ENCODE measurements around the gene RSPO3.
"Not testable (repeated sequence)": the region's sequence is repeated elsewhere in the genome, so short reads cannot be mapped to it uniquely, and the experiment has no call there.

The RSPO3 gene, protein sequence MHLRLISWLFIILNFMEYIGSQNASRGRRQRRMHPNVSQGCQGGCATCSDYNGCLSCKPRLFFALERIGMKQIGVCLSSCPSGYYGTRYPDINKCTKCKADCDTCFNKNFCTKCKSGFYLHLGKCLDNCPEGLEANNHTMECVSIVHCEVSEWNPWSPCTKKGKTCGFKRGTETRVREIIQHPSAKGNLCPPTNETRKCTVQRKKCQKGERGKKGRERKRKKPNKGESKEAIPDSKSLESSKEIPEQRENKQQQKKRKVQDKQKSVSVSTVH

DNA sequence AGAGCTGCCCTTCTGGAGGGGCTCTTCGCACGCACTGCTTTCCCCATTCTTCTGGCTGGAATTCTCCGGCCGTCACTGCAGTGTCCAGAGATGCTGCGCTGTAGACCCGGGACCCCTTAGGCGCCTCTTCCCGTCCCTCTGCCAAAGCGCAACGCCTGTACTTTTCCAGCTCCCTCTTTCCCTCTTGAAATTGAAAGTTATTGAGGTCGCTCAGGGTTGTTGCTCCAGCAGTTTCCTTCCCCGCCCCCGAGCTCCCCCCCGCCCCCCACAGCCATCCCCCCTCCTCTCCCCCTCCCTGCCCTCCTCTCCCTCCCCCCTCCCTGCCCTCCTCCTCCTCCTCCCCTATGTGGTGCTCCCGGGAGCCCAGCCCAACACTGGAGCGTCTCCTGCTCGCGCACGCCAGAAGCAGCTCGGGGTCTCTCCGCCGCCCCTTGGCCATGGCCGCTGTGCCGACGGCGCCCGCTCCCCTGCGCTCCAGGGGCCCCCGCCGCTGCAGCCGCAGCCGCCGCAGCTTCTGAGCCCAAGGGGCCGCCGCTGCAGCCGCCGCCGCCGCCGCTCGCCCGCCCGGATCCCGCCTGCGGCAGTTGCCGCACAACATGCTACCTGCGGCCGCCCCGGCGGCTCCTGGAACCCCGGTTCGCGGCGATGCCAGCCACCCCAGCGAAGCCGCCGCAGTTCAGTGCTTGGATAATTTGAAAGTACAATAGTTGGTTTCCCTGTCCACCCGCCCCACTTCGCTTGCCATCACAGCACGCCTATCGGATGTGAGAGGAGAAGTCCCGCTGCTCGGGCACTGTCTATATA, at the start of gene RSPO3:
TSS of gene RSPO3 (plus strand) at position 374 of the 804 bp plus-strand sequence. CDS start 522 bp downstream, outside the sequence.
- DNase-seq (ENCODE audit: low read depth) = no peak

DNA sequence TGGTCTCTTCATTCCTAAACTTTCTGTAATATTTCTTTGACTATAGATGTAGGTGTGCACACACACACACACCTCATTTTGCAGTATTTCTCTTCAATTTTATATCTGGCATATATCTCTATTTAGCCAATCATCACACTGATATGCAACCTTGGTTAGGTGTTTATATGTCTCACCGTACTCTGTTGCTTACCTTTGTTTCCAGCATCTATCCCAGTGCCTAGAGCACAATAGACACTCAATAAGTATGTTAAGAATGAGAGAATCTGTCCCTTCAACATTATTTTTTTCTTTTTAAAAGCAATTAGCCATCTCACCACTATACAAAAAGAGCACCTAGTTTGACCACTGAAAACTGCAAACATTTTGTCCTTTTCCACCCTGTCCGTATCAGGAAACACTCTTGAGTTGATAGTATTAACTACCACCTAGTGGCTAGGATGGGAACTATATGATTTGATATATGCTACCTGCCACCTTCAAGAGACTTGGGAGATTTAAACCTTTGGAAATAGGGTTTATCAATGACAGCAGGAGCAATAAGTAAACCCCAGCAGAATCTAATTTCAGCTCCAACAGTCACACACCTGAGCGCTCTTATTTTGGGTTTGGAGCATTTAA, 48.7 kb upstream of the RSPO3 start:
- no peak for DNase-seq (ENCODE audit: low read depth)

DNA sequence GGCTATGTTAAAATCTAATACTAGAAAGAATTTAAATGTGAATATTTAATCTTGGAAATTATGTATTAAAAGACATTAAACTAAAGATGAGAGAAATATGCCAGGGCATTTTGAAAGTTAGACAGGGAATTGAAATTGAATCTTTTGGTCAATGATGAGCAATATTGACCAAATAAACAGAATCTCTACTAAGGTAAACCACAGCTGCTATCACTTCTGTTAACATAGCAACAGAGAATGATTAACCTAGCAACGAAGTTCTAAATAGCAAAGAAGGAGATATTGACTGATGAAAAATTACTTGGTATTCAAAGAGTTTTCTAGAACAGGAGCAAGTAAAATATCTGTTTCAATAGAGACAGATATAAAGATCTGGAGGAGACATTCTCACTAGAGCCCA, 45.2 kb upstream of the RSPO3 start:
- DNase-seq (ENCODE audit: low read depth) = no peak

DNA sequence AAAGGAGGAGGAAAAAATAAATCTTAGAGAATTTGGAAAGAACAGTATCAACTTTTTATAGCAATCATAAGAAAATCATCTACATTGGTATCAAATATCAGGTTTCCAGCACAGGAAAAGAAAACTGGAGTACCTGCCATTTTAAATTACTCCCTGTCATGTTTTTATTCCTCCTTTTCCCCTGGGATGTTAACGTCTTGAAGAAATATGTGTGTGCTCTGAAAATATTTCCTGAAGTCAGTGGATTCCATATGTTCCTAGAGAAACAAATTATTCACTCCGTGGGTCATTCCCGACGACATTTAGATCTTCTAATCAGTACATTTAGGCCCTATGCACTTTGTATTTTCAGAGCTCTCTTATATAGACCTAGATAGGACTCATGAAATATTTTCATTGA, 42.0 kb upstream of the RSPO3 start:
- no peak for DNase-seq (ENCODE audit: low read depth)

DNA sequence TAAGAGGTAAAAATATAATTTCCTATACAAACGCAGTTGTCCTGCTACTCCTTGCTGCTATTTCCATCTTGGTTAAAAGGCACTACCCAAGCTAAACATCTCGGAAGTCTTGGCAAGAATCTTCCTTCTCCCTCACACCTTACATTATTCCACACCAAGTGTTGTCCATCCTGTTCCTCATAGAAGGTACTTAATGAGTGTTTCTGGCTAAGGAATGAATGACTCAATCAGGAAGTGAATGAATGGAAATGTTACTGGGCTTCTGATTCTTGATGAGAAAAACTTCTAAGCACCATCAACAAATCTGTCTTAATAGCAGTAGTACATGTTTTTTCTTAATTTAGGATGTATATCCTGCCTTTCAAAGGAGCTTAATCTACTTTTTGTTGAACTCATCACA, 40.6 kb upstream of the RSPO3 start:
- no peak for DNase-seq (ENCODE audit: low read depth)

DNA sequence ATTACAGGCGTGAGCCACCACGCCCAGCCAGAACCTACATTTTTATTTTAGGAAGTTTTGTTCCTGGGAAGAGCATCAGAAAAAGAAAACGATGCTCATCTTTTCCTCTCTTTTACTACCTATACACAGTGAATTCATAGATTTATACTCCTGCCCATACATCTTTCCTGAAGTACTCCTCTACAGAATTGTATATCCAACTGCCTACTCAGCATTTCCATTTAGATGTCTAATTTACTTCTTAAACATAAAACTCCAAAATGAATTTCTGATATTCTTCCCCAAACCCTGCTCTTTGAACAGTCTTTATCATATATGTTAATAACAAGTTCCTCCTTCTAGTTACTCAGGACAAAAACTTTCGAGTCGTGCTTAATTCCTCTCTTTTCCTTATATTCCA, 39.8 kb upstream of the RSPO3 start:
- no peak for DNase-seq (ENCODE audit: low read depth)

DNA sequence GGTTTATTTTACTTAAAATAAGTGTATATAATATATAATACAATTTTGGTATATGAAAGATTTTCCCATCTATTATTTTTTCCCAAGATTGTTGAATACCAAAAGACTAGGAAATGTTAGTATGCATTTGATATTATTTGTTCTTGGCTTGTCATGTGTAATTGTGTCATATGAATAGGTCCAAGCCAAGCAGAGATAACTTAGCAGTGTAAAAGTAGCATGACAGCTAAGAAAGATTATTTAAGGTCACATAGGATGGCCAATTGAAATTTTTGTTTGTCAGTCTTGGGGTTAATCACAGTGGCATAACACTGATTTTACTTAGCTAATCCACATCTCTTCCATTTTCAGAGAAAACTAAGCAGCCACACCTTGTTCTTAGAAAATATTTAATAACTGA, 38.8 kb upstream of the RSPO3 start:
- DNase-seq (ENCODE audit: low read depth) = no peak

DNA sequence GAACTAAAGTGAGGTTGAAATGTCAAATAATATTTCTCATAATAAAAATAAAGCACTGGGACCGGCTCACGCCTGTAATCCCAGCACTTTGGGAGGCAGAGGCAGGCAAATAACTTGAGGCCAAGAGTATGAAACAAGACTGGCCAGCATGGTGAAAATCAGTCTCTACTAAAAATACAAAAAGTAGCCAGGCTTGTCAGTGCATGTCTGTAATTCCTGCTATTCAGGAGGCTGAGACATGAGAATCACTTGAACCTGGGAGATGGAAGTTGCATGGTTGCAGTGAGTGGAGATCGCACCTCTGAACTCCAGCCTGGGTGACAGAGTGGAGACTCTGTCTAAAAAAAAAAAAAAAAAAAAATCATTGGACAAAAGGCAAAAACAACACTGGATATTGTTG, 38.4 kb upstream of the RSPO3 start:
- DNase-seq (ENCODE audit: low read depth) = no peak

DNA sequence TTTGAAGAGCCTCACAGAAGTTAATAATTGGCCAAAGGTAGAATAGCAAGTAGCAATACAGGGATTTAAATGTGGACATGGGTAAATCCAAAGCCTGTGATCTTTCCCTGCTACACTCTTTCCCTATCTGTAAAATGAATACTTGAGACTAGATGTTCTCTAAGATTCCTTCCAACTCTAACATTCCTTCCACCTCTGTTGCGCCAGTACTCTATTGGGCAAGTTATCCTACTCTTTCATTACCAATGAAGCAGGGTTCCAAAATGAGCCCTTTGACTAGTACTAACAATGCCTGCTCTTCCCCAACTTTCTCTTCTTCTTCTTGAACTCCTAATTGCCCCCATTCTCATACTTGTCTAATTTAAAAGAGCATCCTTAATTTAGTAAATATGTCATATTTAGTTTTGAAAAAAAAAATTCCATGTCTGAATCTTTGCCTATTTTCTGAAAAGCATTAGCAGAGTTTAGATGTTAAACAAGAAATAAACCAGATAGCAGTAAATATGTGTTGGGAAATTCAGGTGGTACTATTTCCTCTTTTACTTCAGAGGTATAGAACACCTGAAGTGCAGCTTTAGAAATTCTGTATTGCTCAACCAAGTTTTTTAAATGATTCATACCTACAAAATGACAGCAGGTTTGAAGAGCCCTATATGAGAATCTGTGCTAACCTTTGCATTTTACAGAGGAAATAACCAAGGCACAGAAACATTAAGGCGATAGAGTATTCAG, 35.1 kb upstream of the RSPO3 start:
- no peak for DNase-seq (ENCODE audit: low read depth)

DNA sequence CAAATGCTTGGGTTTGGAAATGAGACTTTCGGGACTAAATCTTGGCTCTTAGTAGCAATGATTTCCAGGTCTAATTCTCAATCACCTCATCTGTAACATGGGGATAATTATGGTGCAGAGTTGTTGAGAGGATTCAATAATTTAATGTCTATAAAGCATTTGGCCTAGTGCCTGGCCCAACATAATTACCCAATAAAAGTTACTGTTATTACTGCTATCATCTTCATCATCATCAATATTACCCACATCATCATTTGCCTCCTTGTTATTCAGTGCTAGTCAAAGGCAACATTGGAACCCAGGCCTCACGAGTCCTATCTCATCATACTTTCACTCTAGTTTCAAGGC, 34.5 kb upstream of the RSPO3 start:
- DNase-seq (ENCODE audit: low read depth) = no peak

DNA sequence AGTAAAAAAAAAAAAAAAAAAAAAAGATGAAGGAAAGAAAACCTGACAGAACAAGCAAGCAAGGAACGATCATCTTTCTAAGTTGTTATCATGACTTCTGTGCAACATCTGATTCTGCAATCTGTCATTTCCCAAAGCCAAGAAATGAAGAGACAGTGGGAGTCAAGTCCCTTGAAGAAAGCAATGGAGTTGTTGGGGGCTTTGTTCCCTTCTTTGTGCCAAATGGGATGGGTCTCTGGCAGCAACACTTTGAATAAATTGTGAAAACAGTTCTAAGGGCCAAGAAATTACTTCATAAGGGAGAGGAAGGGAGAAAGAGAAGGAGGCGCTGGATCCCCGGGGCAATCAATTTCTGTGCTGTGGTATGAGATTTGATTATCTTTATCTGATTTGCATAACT, 33.3 kb upstream of the RSPO3 start:
- no peak for DNase-seq (ENCODE audit: low read depth)

DNA sequence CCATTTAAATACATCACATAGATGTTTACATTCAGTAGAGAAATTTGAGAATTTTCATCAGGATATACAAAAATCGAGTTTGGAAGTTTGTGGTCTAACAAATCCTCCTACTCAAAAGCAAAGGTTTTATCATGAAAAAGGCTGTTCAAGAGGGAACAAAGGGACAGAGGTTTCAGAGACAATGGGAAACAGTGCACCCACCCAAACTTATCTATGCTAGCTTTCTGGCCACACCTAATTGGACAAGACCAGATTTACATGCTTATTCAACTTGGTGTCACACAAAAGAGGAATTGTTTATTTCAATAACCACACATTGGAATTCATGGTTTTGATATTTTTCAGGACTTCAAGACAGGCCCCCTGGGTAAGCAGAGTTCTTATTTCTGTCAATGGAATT, 28.4 kb upstream of the RSPO3 start:
- no peak for DNase-seq (ENCODE audit: low read depth)

DNA sequence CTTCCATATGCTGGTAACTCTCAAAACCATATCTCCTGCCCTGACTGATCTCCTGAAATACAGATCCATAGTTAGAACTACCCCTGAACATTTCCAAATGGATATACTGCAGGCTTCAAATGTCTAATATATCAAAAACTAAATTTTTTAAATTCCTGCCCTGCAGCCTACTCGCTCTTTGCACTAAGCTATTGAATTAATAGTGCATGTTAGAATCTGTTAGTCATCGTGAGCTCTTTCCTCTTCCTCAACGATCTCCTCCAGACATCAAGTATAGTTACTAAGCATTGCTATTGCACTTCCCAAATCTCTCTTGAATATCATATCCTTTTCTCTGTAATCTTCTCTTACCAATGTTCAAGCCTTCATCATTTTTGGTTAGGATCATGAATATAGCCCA, 26.0 kb upstream of the RSPO3 start:
- no peak for DNase-seq (ENCODE audit: low read depth)

DNA sequence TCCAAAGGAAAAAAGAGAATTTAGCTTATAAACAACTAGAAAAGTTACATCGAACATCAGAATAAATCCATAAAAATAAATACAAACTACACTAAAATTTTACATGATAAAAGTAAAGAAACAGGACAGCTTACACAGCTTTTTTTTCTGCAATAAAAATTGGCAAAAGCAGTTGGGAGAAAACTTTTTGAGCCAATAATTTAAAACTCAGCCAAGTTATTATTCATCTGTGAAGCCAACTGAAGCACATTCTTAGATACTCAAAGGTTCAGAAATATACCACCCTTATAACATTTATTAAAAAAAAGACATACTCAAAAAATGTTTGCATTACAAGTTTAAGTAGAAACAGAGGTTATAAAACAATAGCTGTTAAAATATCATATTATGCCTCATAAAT, 23.7 kb upstream of the RSPO3 start:
- DNase-seq (ENCODE audit: low read depth) = no peak

DNA sequence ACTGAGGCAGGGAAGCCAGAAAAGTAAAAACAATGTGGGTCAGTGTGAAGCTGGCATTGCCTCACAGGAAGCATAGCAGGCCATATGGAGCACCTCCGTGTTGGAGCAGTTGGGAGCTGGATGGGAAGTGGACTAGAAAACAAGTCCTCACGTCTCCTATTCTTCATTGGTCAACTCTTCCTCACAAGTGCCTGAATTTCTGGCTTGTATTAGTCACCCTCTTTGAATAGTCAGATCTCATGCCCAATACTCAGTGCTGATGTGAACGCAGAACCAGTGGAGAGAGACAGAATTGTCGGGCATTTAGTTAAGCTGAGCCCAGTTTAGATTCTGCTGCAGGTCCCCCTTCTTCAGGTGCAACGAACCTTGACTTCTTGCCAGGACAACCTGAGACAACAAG, 22.3 kb upstream of the RSPO3 start:
- DNase-seq (ENCODE audit: low read depth) = no peak

DNA sequence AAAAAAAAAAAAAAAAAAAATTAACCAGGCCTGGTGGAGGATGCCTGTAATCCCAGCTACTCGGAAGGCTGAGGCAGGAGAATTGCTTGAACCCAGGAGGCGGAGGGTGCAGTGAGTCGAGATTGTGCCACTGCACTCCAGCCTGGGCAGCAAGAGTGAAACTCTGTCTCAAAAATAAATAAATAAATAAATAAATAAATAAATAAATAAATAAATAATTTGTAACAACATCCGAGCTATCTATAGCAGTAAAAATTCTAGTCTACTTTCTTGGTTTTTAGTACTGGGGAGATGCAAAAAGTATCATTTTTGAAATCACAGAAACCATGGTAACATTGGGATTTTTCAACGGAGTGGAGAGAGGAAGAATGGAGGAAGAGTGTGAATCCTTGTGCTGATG, 21.0 kb upstream of the RSPO3 start:
- DNase-seq (ENCODE audit: low read depth) = not testable (repeated sequence)

DNA sequence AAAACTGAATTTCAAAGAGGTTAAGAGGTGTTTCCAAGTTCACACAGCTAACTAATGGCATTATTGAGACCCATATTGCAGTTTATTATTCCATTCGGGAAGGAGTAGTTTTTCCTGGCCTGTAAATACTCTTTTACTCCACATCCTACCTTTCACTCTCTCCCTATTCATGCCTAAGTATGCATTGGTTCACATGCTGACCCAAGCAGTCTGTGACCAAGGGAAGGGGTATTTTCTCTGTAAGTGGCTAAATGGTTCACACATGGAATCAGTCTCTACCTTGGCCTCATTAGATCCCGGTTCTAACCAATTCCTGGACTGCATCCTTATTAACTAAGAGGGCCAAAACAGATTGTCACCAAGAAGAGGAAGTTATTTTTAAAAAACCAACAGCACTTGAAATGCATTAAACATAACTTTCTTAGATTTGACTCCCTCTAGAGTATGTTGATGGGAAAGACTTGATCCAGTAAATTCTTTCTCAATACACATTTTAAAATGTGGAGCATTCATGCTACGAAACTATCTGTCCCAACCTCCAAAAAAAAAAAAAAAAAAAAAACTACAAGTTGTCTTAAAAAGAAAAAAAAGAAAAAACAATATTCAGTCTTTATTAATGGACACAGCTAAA, 17.8 kb upstream of the RSPO3 start:
- DNase-seq (ENCODE audit: low read depth) = no peak

DNA sequence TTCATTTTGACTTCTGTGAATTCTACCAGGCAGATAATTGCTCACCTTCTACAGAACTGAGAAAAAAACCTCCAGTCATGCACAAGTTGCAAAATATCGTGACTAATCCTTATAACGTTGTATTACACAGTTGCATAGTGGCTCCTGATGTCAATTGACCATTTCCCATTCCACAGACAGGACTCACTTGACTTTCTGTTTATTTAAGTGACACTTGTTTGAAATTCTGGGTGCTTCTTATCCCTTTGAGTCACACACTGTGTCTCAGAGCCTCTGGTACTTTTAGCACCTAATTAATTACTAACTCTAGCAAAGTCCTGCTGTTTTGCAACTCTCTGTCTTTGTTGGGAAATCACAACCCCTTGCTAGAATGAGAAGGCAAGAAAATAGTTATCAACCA, 16.2 kb upstream of the RSPO3 start:
- no peak for DNase-seq (ENCODE audit: low read depth)

DNA sequence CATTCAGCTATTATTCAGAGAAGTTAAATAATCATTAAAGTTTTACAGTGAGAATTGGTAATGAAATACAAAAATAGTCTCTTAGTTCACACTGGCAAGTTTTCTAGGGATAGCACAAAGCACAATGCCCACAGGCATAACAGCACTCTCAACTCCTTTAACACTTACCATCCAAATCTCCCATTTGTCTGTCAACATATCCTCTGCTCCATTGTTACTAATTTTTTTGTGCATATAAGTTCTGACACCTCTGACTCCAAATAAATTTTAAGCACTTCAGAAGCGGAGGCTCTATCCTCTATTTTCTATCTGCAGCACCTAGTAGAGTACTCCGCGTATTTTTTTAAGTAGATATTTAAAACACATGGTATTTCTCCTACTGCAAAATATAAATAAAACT, 15.6 kb upstream of the RSPO3 start:
- no peak for DNase-seq (ENCODE audit: low read depth)

DNA sequence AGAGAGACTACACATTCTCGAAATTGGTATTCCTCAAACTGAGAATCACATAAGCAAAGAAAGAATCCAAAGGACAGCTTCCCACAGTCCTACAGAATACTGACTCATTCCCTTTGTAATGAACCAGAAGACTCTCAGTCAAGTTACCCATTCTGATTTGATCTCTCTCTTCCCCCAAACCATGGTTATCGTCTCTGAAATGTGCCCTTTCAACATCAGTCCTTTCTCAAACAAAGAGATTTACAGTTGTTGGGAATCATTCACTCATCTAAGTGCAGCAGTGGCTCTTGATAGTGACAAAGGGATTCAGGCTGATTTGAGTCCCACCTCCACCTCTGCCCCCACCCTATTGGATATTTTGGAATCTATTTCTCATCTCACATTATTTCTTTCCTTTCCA, 15.0 kb upstream of the RSPO3 start:
- no peak for DNase-seq (ENCODE audit: low read depth)

DNA sequence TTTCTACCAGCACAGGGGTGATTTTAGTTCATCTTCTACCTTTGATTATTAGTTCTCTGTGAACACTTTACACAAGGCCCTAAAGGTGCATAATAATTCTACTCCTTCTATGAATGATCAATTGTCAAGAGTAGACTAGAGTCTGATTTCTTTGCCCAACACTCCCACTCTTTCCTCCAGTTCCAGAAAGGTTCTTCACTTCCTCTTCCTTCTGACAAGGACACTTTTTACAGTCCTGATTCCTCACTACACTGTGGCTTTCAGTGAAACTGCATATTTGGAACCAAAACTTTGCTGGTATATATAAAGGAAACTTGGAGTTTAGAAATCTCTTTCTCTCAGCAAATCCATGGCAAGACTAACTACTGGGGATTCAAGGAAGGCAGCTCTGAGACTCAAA, 10.6 kb upstream of the RSPO3 start:
- no peak for DNase-seq (ENCODE audit: low read depth)

DNA sequence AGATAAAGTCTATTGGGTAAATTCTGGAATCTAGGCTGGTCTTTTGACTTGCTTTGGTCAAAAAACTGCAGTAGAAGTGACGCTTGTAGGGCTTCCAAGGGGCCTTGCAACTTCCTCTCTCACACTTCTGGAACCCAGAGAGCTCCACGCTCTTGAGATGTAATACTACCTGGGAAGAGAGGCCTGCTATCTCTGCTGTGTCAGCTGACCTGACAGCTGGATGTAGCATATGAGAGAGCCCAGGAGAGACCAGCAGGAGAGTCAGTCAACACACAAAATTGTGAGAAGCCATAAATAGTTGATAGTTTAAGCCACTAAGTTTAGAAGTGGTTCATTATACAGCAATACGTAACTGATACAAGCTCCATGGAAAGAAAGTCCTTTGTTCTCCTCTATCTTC, 7.8 kb upstream of the RSPO3 start:
- DNase-seq (ENCODE audit: low read depth) = no peak

Data from activated gamma-delta T cell treated with anti-CD3 and anti-CD28 coated beads, Interleukin-2, amount 50 U/mL, for 16 hours (primary cell).